ENCODE results near the gene PPP4R3B.
"Not testable (repeated sequence)": the region's sequence is repeated elsewhere in the genome, so short reads cannot be mapped to it uniquely, and the experiment has no call there.

The PPP4R3B gene

DNA sequence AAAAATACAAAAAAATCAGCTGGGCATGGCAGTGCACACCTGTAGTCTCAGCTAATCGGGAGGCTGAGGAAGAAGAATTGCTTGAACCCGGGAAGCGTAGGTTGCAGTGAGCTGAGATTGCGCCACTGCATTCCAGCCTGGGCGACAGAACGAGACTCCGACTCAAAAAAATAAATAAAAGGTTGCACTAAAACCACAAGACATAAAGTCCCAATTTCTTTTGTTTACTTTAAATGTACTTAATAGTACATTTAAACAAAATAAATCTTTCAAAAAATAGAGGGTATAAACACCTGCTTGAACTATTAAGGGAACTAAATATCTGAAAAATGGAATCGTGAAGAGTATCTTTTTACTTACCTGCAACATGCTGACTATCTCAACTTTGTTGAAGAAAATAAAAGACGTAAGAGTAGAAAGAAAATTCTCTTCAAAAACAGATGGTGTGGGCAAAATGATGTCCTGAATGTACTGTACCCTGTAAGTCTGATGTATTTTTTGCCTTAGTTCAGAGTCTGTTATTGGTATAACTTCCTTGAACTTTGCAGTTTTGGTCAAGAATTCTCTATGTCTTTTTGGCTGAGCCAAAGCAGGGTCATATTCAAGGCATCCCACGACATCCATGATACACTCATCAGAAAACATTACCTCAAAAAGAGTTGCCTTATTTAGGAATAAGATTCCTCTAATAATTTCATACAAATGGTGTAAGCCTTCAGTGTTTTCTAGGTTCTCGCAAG, 19.2 kb downstream of the PPP4R3B start:
- TF ChIP-seq EZH2phosphoT487 (IDR thresholded peaks at IDR 0.05; ENCODE audit: borderline replicate concordance): no peak
- TF ChIP-seq, protein P1, sequence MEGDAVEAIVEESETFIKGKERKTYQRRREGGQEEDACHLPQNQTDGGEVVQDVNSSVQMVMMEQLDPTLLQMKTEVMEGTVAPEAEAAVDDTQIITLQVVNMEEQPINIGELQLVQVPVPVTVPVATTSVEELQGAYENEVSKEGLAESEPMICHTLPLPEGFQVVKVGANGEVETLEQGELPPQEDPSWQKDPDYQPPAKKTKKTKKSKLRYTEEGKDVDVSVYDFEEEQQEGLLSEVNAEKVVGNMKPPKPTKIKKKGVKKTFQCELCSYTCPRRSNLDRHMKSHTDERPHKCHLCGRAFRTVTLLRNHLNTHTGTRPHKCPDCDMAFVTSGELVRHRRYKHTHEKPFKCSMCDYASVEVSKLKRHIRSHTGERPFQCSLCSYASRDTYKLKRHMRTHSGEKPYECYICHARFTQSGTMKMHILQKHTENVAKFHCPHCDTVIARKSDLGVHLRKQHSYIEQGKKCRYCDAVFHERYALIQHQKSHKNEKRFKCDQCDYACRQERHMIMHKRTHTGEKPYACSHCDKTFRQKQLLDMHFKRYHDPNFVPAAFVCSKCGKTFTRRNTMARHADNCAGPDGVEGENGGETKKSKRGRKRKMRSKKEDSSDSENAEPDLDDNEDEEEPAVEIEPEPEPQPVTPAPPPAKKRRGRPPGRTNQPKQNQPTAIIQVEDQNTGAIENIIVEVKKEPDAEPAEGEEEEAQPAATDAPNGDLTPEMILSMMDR (conservative IDR thresholded peaks at IDR 0.05; ENCODE audit: low read length): no peak
- Histone ChIP-seq H3K36me3 (ENCODE audit: insufficient read depth, low read length) (peaks cover 74% of the 10 kb centered on the region; the same call in 1 of the 2 replicates), H3K79me2 (ENCODE audit: insufficient read depth, low read length) (peaks cover 43% of the 10 kb centered on the region; the same call in 1 of the 2 replicates), H3K4me2 (ENCODE audit: low read depth, low read length, poor library complexity, severe bottlenecking) (no peak overlapping the region), H3K9me2 (replicated peaks; ENCODE audit: low read depth, low read length) (no peaks in the 10 kb centered on the region), H2AFZ (ENCODE audit: low read length) (no peak overlapping the region), H3K9me3 (ENCODE audit: insufficient read depth, low read depth, low read length) (no peaks in the 10 kb centered on the region), H3K4me3 (ENCODE audit: low read length, poor library complexity, severe bottlenecking) (no peak overlapping the region), H4K20me1 (ENCODE audit: insufficient read depth, low read length, poor library complexity, severe bottlenecking) (peaks cover 18% of the 10 kb centered on the region), H3K4me1 (ENCODE audit: insufficient read depth, low read length, poor library complexity, severe bottlenecking) (no peaks in the 10 kb centered on the region), H3K9ac (ENCODE audit: low read depth, low read length, poor library complexity, severe bottlenecking) (no peak overlapping the region), H3F3A (ENCODE audit: low read depth) (no peaks in the 10 kb centered on the region), H3K27me3 (ENCODE audit: insufficient read depth, low read length, poor library complexity, severe bottlenecking) (no peaks in the 10 kb centered on the region)

GRCh38 chr2:55596795-55597194, 20.6 kb downstream of the PPP4R3B start:
- not testable (repeated sequence) for H3K27me3 ChIP-seq (ENCODE audit: insufficient read depth, low read length, poor library complexity, severe bottlenecking); H3K9ac ChIP-seq (ENCODE audit: low read depth, low read length, poor library complexity, severe bottlenecking); H3K4me2 ChIP-seq (ENCODE audit: low read depth, low read length, poor library complexity, severe bottlenecking); H2AFZ ChIP-seq (ENCODE audit: low read length); H3F3A ChIP-seq (ENCODE audit: low read depth); H3K4me3 ChIP-seq (ENCODE audit: low read length, poor library complexity, severe bottlenecking); H3K4me1 ChIP-seq (ENCODE audit: insufficient read depth, low read length, poor library complexity, severe bottlenecking); H3K9me2 ChIP-seq (replicated peaks; ENCODE audit: low read depth, low read length); H3K9me3 ChIP-seq (ENCODE audit: insufficient read depth, low read depth, low read length)
- H3K36me3 ChIP-seq (ENCODE audit: insufficient read depth, low read length): peaks cover 60% of the 10 kb centered on the region; the same call in 1 of the 2 replicates
- peaks cover 18% of the 10 kb centered on the region for H4K20me1 ChIP-seq (ENCODE audit: insufficient read depth, low read length, poor library complexity, severe bottlenecking)
- H3K79me2 ChIP-seq (ENCODE audit: insufficient read depth, low read length): peaks cover 36% of the 10 kb centered on the region; the same call in 1 of the 2 replicates

DNA sequence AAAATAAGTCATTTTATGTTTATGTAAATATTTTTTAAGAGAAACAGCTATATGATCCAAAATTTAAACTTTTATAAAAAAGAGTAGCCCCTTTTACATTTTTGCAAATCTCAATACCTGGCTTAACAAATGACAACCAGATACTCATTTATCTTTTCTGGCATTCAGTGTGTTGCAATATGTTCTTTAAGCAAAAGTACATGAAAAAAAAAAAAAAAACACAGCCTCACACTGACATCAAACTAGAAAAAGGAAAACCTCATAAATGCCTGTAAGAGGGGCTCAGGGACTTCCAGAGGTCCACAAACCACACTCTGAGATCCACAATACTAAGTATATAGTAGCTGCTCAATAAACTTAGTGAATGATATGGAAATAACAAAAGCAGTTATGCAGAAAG, 21.9 kb downstream of the PPP4R3B start:
- H3K79me2 ChIP-seq (ENCODE audit: insufficient read depth, low read length): peaks cover 35% of the 10 kb centered on the region; the same call in 1 of the 2 replicates
- H3K4me1 ChIP-seq (ENCODE audit: insufficient read depth, low read length, poor library complexity, severe bottlenecking): no peaks in the 10 kb centered on the region

More for the DNA sequence above, 21.9 kb downstream of the PPP4R3B start:
- Histone ChIP-seq H3F3A (ENCODE audit: low read depth) (no peaks in the 10 kb centered on the region), H4K20me1 (ENCODE audit: insufficient read depth, low read length, poor library complexity, severe bottlenecking) (peaks cover 18% of the 10 kb centered on the region), H3K9me2 (replicated peaks; ENCODE audit: low read depth, low read length) (no peaks in the 10 kb centered on the region), H3K4me2 (ENCODE audit: low read depth, low read length, poor library complexity, severe bottlenecking) (no peak overlapping the region), H3K9ac (ENCODE audit: low read depth, low read length, poor library complexity, severe bottlenecking) (no peak overlapping the region), H3K27me3 (ENCODE audit: insufficient read depth, low read length, poor library complexity, severe bottlenecking) (no peaks in the 10 kb centered on the region), H2AFZ (ENCODE audit: low read length) (no peak overlapping the region), H3K36me3 (ENCODE audit: insufficient read depth, low read length) (peaks cover 49% of the 10 kb centered on the region; the same call in 1 of the 2 replicates), H3K4me3 (ENCODE audit: low read length, poor library complexity, severe bottlenecking) (no peak overlapping the region), H3K9me3 (ENCODE audit: insufficient read depth, low read depth, low read length) (no peaks in the 10 kb centered on the region)
- TF ChIP-seq EZH2phosphoT487 (IDR thresholded peaks at IDR 0.05; ENCODE audit: borderline replicate concordance): no peak
- TF ChIP-seq, protein P1 (conservative IDR thresholded peaks at IDR 0.05; ENCODE audit: low read length): no peak
